ENCODE results near the gene EXOSC10. TPM values are rescaled to one million over a fixed set of nuclear protein-coding genes. Genes with fewer than 3 reads are reported as not detected.

The EXOSC10 gene
- total and polyA plus RNA-seq, 2 experiments from 2014 or later = 55.5 to 72.9 TPM

DNA sequence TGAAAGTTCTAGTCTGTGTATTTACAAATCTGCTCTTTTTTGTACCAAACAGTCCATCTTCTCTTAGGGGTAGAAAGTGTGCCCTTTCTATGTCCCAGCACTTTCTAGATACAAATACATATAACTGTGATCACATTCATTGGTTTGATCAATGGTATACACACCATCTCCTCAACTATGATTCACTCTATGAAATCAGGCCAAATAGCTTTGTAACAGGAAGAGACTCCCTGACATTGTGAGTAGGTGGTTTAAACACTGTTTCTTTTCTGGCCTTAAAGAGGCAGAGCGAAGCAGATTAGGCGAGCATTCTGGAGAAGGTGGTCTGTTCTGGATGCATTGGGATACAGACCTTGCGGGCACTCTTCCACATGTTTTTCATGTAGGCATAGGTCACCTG is 39.3 kb upstream of the EXOSC10 start:
- H3F3A ChIP-seq (replicated peaks; ENCODE audit: low read depth) = no peaks in the 10 kb centered on the region
- H3K79me2 ChIP-seq (replicated peaks; ENCODE audit: insufficient read depth) = no peaks in the 10 kb centered on the region
- Mint-ChIP-seq H3K27ac (no peak overlapping the region), H3K36me3 (ENCODE audit: low read depth) (peaks cover 47% of the 10 kb centered on the region), H3K27me3 (ENCODE audit: insufficient read depth, low read depth, poor library complexity) (no peaks in the 10 kb centered on the region), H3K4me3 (no peak overlapping the region), H3K4me1 (no peaks in the 10 kb centered on the region), H3K9me3 (no peaks in the 10 kb centered on the region)
- H3K27ac ChIP-seq (ENCODE audit: low read depth) = no peak overlapping the region
- H3K4me2 ChIP-seq = no peak overlapping the region
- H4K20me1 ChIP-seq (replicated peaks; ENCODE audit: insufficient read depth) = no peaks in the 10 kb centered on the region
- no peaks in the 10 kb centered on the region for H3K27me3 ChIP-seq (ENCODE audit: insufficient read depth)
- no peak for DNase-seq (ENCODE audit: low spot score)
- no peaks in the 10 kb centered on the region for H3K9me2 ChIP-seq (ENCODE audit: insufficient read depth)
- TF ChIP-seq EZH2 (IDR thresholded peaks at IDR 0.05; ENCODE audit: low read depth, unreplicated experiment) (no peak), EZH2phosphoT487 (IDR thresholded peaks at IDR 0.05; ENCODE audit: unreplicated experiment) (no peak), CREB1 (CRISPR knock-in tag; IDR thresholded peaks at IDR 0.05; ENCODE audit: low read depth) (no peak), ZNF331 (CRISPR knock-in tag; IDR thresholded peaks at IDR 0.05; ENCODE audit: low read depth) (no peak), POLR2AphosphoS5 (IDR thresholded peaks at IDR 0.05; ENCODE audit: low read depth) (no peak), ZNF114 (CRISPR knock-in tag; IDR thresholded peaks at IDR 0.05) (no peak), JUNB (IDR thresholded peaks at IDR 0.05; ENCODE audit: unreplicated experiment) (no peak), STAT1 (IDR thresholded peaks at IDR 0.05; ENCODE audit: unreplicated experiment) (no peak), NANOG (IDR thresholded peaks at IDR 0.05; ENCODE audit: borderline replicate concordance) (no peak)
- TF ChIP-seq, protein P1, sequence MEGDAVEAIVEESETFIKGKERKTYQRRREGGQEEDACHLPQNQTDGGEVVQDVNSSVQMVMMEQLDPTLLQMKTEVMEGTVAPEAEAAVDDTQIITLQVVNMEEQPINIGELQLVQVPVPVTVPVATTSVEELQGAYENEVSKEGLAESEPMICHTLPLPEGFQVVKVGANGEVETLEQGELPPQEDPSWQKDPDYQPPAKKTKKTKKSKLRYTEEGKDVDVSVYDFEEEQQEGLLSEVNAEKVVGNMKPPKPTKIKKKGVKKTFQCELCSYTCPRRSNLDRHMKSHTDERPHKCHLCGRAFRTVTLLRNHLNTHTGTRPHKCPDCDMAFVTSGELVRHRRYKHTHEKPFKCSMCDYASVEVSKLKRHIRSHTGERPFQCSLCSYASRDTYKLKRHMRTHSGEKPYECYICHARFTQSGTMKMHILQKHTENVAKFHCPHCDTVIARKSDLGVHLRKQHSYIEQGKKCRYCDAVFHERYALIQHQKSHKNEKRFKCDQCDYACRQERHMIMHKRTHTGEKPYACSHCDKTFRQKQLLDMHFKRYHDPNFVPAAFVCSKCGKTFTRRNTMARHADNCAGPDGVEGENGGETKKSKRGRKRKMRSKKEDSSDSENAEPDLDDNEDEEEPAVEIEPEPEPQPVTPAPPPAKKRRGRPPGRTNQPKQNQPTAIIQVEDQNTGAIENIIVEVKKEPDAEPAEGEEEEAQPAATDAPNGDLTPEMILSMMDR (conservative IDR thresholded peaks at IDR 0.05; ENCODE audit: low read depth in 2 of 2) = no peak
- TF ChIP-seq, protein P2, sequence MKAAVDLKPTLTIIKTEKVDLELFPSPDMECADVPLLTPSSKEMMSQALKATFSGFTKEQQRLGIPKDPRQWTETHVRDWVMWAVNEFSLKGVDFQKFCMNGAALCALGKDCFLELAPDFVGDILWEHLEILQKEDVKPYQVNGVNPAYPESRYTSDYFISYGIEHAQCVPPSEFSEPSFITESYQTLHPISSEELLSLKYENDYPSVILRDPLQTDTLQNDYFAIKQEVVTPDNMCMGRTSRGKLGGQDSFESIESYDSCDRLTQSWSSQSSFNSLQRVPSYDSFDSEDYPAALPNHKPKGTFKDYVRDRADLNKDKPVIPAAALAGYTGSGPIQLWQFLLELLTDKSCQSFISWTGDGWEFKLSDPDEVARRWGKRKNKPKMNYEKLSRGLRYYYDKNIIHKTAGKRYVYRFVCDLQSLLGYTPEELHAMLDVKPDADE (IDR thresholded peaks at IDR 0.05) = no peak
- TF ChIP-seq, protein P3, sequence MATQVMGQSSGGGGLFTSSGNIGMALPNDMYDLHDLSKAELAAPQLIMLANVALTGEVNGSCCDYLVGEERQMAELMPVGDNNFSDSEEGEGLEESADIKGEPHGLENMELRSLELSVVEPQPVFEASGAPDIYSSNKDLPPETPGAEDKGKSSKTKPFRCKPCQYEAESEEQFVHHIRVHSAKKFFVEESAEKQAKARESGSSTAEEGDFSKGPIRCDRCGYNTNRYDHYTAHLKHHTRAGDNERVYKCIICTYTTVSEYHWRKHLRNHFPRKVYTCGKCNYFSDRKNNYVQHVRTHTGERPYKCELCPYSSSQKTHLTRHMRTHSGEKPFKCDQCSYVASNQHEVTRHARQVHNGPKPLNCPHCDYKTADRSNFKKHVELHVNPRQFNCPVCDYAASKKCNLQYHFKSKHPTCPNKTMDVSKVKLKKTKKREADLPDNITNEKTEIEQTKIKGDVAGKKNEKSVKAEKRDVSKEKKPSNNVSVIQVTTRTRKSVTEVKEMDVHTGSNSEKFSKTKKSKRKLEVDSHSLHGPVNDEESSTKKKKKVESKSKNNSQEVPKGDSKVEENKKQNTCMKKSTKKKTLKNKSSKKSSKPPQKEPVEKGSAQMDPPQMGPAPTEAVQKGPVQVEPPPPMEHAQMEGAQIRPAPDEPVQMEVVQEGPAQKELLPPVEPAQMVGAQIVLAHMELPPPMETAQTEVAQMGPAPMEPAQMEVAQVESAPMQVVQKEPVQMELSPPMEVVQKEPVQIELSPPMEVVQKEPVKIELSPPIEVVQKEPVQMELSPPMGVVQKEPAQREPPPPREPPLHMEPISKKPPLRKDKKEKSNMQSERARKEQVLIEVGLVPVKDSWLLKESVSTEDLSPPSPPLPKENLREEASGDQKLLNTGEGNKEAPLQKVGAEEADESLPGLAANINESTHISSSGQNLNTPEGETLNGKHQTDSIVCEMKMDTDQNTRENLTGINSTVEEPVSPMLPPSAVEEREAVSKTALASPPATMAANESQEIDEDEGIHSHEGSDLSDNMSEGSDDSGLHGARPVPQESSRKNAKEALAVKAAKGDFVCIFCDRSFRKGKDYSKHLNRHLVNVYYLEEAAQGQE (IDR thresholded peaks at IDR 0.05; ENCODE audit: unreplicated experiment) = no peak
- TF ChIP-seq, protein P4, sequence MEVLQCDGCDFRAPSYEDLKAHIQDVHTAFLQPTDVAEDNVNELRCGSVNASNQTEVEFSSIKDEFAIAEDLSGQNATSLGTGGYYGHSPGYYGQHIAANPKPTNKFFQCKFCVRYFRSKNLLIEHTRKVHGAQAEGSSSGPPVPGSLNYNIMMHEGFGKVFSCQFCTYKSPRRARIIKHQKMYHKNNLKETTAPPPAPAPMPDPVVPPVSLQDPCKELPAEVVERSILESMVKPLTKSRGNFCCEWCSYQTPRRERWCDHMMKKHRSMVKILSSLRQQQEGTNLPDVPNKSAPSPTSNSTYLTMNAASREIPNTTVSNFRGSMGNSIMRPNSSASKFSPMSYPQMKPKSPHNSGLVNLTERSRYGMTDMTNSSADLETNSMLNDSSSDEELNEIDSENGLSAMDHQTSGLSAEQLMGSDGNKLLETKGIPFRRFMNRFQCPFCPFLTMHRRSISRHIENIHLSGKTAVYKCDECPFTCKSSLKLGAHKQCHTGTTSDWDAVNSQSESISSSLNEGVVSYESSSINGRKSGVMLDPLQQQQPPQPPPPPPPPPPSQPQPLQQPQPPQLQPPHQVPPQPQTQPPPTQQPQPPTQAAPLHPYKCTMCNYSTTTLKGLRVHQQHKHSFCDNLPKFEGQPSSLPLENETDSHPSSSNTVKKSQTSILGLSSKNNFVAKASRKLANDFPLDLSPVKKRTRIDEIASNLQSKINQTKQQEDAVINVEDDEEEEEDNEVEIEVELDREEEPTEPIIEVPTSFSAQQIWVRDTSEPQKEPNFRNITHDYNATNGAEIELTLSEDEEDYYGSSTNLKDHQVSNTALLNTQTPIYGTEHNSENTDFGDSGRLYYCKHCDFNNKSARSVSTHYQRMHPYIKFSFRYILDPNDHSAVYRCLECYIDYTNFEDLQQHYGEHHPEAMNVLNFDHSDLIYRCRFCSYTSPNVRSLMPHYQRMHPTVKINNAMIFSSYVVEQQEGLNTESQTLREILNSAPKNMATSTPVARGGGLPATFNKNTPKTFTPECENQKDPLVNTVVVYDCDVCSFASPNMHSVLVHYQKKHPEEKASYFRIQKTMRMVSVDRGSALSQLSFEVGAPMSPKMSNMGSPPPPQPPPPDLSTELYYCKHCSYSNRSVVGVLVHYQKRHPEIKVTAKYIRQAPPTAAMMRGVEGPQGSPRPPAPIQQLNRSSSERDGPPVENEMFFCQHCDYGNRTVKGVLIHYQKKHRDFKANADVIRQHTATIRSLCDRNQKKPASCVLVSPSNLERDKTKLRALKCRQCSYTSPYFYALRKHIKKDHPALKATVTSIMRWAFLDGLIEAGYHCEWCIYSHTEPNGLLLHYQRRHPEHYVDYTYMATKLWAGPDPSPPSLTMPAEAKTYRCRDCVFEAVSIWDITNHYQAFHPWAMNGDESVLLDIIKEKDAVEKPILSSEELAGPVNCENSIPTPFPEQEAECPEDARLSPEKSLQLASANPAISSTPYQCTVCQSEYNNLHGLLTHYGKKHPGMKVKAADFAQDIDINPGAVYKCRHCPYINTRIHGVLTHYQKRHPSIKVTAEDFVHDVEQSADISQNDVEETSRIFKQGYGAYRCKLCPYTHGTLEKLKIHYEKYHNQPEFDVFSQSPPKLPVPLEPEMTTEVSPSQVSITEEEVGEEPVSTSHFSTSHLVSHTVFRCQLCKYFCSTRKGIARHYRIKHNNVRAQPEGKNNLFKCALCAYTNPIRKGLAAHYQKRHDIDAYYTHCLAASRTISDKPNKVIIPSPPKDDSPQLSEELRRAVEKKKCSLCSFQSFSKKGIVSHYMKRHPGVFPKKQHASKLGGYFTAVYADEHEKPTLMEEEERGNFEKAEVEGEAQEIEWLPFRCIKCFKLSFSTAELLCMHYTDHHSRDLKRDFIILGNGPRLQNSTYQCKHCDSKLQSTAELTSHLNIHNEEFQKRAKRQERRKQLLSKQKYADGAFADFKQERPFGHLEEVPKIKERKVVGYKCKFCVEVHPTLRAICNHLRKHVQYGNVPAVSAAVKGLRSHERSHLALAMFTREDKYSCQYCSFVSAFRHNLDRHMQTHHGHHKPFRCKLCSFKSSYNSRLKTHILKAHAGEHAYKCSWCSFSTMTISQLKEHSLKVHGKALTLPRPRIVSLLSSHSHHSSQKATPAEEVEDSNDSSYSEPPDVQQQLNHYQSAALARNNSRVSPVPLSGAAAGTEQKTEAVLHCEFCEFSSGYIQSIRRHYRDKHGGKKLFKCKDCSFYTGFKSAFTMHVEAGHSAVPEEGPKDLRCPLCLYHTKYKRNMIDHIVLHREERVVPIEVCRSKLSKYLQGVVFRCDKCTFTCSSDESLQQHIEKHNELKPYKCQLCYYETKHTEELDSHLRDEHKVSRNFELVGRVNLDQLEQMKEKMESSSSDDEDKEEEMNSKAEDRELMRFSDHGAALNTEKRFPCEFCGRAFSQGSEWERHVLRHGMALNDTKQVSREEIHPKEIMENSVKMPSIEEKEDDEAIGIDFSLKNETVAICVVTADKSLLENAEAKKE (CRISPR knock-in tag; IDR thresholded peaks at IDR 0.05) = no peak
- no peak for ATAC-seq
- peaks cover 25% of the 10 kb centered on the region for H3K36me3 ChIP-seq (ENCODE audit: insufficient read depth)
- no peaks in the 10 kb centered on the region for H3K4me1 ChIP-seq (ENCODE audit: insufficient read depth)
- no peak overlapping the region for H3K4me3 ChIP-seq
- H2AFZ ChIP-seq = no peak overlapping the region
